Activated T-helper 2 cell treated with anti-CD3 and anti-CD28 coated beads, Interferon-gamma antibody, Interleukin-2, Interleukin-4, amounts not matched to agents 10 μg/mL and 5 μg/mL and 100 μg/mL, durations not matched to agents 14 hours and 24 hours and 36 hours (primary cell): Measurements from ENCODE around the gene MED17. TPM values are rescaled to one million over a fixed set of nuclear protein-coding genes. Genes with fewer than 3 reads are reported as not detected.
"Not testable (repeated sequence)": the region's sequence is repeated elsewhere in the genome, so short reads cannot be mapped to it uniquely, and the experiment has no call there.

Experiments
- DNase-seq: peaks from one replicate; pipeline ENCODE4 v3.0.0; 2021; ENCODE audit warnings: low spot score
- H3K27ac Mint-ChIP-seq: one replicate; pipeline ENCODE4 v1.8.0; 2021; ENCODE audit warnings: mixed read lengths
- H3K27me3 Mint-ChIP-seq: one replicate; pipeline ENCODE4 v1.8.0; 2021; ENCODE audit warnings: low read depth, mixed read lengths
- H3K36me3 Mint-ChIP-seq: one replicate; pipeline ENCODE4 v1.8.0; 2021; ENCODE audit warnings: low read depth, mixed read lengths
- H3K4me1 Mint-ChIP-seq: one replicate; pipeline ENCODE4 v1.8.0; 2021; ENCODE audit warnings: low read depth, mixed read lengths
- H3K4me3 Mint-ChIP-seq: one replicate; pipeline ENCODE4 v1.8.0; 2021; ENCODE audit warnings: low read depth, mild to moderate bottlenecking, moderate library complexity, mixed read lengths
- H3K9me3 Mint-ChIP-seq: one replicate; pipeline ENCODE4 v1.8.0; 2021; ENCODE audit warnings: mixed read lengths
- intact Hi-C: fragments of 100-400 bp; cut with micrococcal nuclease; formaldehyde crosslinking; loops from one replicate; pipeline ENCODE4 v1.15.1; 2023
- total RNA-seq: library from RNA; stranded (reverse); gene quantifications from 2 replicates; pipeline ENCODE4 v1.2.3, GENCODE V29; 2022

Gene MED17
- total RNA-seq, 1 donor from 2014 or later: 48.5 TPM

- Mint-ChIP-seq H3K9me3 (no peaks in the 10 kb centered on the region), H3K4me1 (peaks cover 24% of the 10 kb centered on the region), H3K36me3 (peaks cover 42% of the 10 kb centered on the region), H3K27me3 (no peaks in the 10 kb centered on the region), H3K27ac (peak overlapping the region; percentile 52), H3K4me3 (peak overlapping the region; percentile 99)
- intact Hi-C loops: loop anchor here (5.0 kb wide), 3 partner anchors 404 to 1324 kb away; partner anchors contain the start of genes FUT4 and SRSF8
- DNase-seq: no peak
These were observed 40.8 kb upstream of the MED17 start for GRCh38 chr11:93743291-93743690.

GRCh38 chr11:93744669-93745004 lies 39.4 kb upstream of the MED17 start:
- Mint-ChIP-seq H3K4me1 (peaks cover 14% of the 10 kb centered on the region), H3K36me3 (peaks cover 28% of the 10 kb centered on the region), H3K9me3 (no peaks in the 10 kb centered on the region), H3K27me3 (no peaks in the 10 kb centered on the region), H3K27ac (no peak overlapping the region), H3K4me3 (no peak overlapping the region)
- DNase-seq: no peak
- intact Hi-C loops: loop anchor here (5.0 kb wide), 3 partner anchors 403 to 1323 kb away; partner anchors contain the start of genes FUT4 and SRSF8

GRCh38 chr11:93745005-93745755 lies 38.9 kb upstream of the MED17 start:
- Mint-ChIP-seq H3K36me3 (peaks cover 23% of the 10 kb centered on the region), H3K4me1 (peaks cover 12% of the 10 kb centered on the region)
- H3K4me3 Mint-ChIP-seq, DNase-seq, H3K9me3 Mint-ChIP-seq, H3K27me3 Mint-ChIP-seq, intact Hi-C loops, H3K27ac Mint-ChIP-seq: not testable (repeated sequence)

GRCh38 chr11:93746101-93746500 lies 38.0 kb upstream of the MED17 start:
- no peak overlapping the region for H3K4me3 Mint-ChIP-seq
- no peak overlapping the region for H3K27ac Mint-ChIP-seq
- H3K4me1 Mint-ChIP-seq: peaks cover 10% of the 10 kb centered on the region
- intact Hi-C loops: no loop called here
- H3K9me3 Mint-ChIP-seq: no peaks in the 10 kb centered on the region
- no peak for DNase-seq
- no peaks in the 10 kb centered on the region for H3K27me3 Mint-ChIP-seq
- H3K36me3 Mint-ChIP-seq: peaks cover 13% of the 10 kb centered on the region

- Mint-ChIP-seq H3K27me3 (no peaks in the 10 kb centered on the region), H3K36me3 (peaks cover 10% of the 10 kb centered on the region), H3K4me1 (peaks cover 10% of the 10 kb centered on the region)
These were observed 37.0 kb upstream of the MED17 start for GRCh38 chr11:93747122-93747521.

GRCh38 chr11:93751001-93751400 lies 33.1 kb upstream of the MED17 start:
- Mint-ChIP-seq H3K27ac (no peak overlapping the region), H3K9me3 (no peaks in the 10 kb centered on the region), H3K4me1 (no peaks in the 10 kb centered on the region), H3K36me3 (peaks cover 18% of the 10 kb centered on the region), H3K27me3 (no peaks in the 10 kb centered on the region), H3K4me3 (no peak overlapping the region)
- intact Hi-C loops: no loop called here
- no peak for DNase-seq

More at GRCh38 chr11:93747122-93747521, 37.0 kb upstream of the MED17 start:
- no peak for DNase-seq
- intact Hi-C loops: no loop called here
- Mint-ChIP-seq H3K27ac (no peak overlapping the region), H3K9me3 (no peaks in the 10 kb centered on the region), H3K4me3 (no peak overlapping the region)

- Mint-ChIP-seq H3K4me3 (no peak overlapping the region), H3K27me3 (no peaks in the 10 kb centered on the region), H3K36me3 (peaks cover 28% of the 10 kb centered on the region), H3K4me1 (no peaks in the 10 kb centered on the region), H3K9me3 (no peaks in the 10 kb centered on the region), H3K27ac (no peak overlapping the region)
- no peak for DNase-seq
- intact Hi-C loops: no loop called here
These were observed 30.8 kb upstream of the MED17 start for GRCh38 chr11:93753241-93753640.

GRCh38 chr11:93756748-93757147 lies 27.3 kb upstream of the MED17 start:
- Mint-ChIP-seq H3K4me3 (no peak overlapping the region), H3K36me3 (peaks cover 47% of the 10 kb centered on the region), H3K27me3 (no peaks in the 10 kb centered on the region), H3K4me1 (no peaks in the 10 kb centered on the region), H3K9me3 (no peaks in the 10 kb centered on the region), H3K27ac (no peak overlapping the region)
- no peak for DNase-seq
- intact Hi-C loops: no loop called here

GRCh38 chr11:93757301-93757700 lies 26.8 kb upstream of the MED17 start:
- H3K9me3 Mint-ChIP-seq: no peaks in the 10 kb centered on the region
- H3K4me1 Mint-ChIP-seq: no peaks in the 10 kb centered on the region
- H3K27me3 Mint-ChIP-seq: no peaks in the 10 kb centered on the region
- no peak overlapping the region for H3K27ac Mint-ChIP-seq
- intact Hi-C loops: no loop called here
- no peak for DNase-seq
- peaks cover 42% of the 10 kb centered on the region for H3K36me3 Mint-ChIP-seq
- no peak overlapping the region for H3K4me3 Mint-ChIP-seq

- Mint-ChIP-seq H3K4me3 (no peak overlapping the region), H3K27ac (no peak overlapping the region), H3K4me1 (no peaks in the 10 kb centered on the region), H3K27me3 (no peaks in the 10 kb centered on the region), H3K9me3 (no peaks in the 10 kb centered on the region), H3K36me3 (peaks cover 43% of the 10 kb centered on the region)
- intact Hi-C loops: no loop called here
- DNase-seq: no peak
These were observed 25.9 kb upstream of the MED17 start for GRCh38 chr11:93757924-93758865.

GRCh38 chr11:93759123-93759522 lies 25.0 kb upstream of the MED17 start:
- H3K27ac Mint-ChIP-seq, H3K9me3 Mint-ChIP-seq, H3K27me3 Mint-ChIP-seq, intact Hi-C loops, H3K4me1 Mint-ChIP-seq, DNase-seq, H3K4me3 Mint-ChIP-seq: not testable (repeated sequence)
- H3K36me3 Mint-ChIP-seq: peaks cover 45% of the 10 kb centered on the region

- Mint-ChIP-seq H3K4me1 (no peaks in the 10 kb centered on the region), H3K36me3 (peaks cover 62% of the 10 kb centered on the region), H3K27me3 (no peaks in the 10 kb centered on the region), H3K27ac (no peak overlapping the region), H3K9me3 (peaks cover 11% of the 10 kb centered on the region), H3K4me3 (no peak overlapping the region)
- intact Hi-C loops: no loop called here
- no peak for DNase-seq
These were observed 22.2 kb upstream of the MED17 start for GRCh38 chr11:93761910-93762309.

GRCh38 chr11:93765551-93765950 lies 18.5 kb upstream of the MED17 start:
- intact Hi-C loops: no loop called here
- Mint-ChIP-seq H3K4me1 (no peaks in the 10 kb centered on the region), H3K4me3 (no peak overlapping the region), H3K9me3 (peaks cover 20% of the 10 kb centered on the region), H3K27me3 (no peaks in the 10 kb centered on the region), H3K27ac (no peak overlapping the region), H3K36me3 (peaks cover 51% of the 10 kb centered on the region)
- DNase-seq: no peak
